Activated naive CD8-positive, alpha-beta T cell treated with anti-CD3 and anti-CD28 coated beads for 36 hours (primary cell): ENCODE data around the gene GLIS1. TPM values are rescaled to one million over a fixed set of nuclear protein-coding genes. Genes with fewer than 3 reads are reported as not detected.

Experiments used
- DNase-seq: peaks from one replicate; pipeline ENCODE4 v3.0.0; 2021
- H3K27ac Mint-ChIP-seq: one replicate; pipeline ENCODE4 v1.8.0; 2022; ENCODE audit warnings: mild to moderate bottlenecking, moderate library complexity, mixed read lengths
- H3K27me3 Mint-ChIP-seq: one replicate; pipeline ENCODE4 v1.8.0; 2022; ENCODE audit warnings: mild to moderate bottlenecking, mixed read lengths
- H3K36me3 Mint-ChIP-seq: one replicate; pipeline ENCODE4 v1.8.0; 2021; ENCODE audit warnings: mild to moderate bottlenecking, mixed read lengths
- H3K4me1 Mint-ChIP-seq: one replicate; pipeline ENCODE4 v1.8.0; 2021; ENCODE audit warnings: mixed read lengths
- H3K4me3 Mint-ChIP-seq: one replicate; pipeline ENCODE4 v1.8.0; 2022; ENCODE audit warnings: mild to moderate bottlenecking, moderate library complexity, mixed read lengths
- H3K9me3 Mint-ChIP-seq: one replicate; pipeline ENCODE4 v1.8.0; 2022; ENCODE audit warnings: mixed read lengths
- total RNA-seq, 2 experiments: library from RNA; stranded (reverse); gene quantifications; one replicate each; pipeline ENCODE4 v1.2.3, GENCODE V29; 2021

Gene GLIS1
- total RNA-seq, 2 experiments from 2014 or later, result 0.10 TPM; not detected in 1

DNA sequence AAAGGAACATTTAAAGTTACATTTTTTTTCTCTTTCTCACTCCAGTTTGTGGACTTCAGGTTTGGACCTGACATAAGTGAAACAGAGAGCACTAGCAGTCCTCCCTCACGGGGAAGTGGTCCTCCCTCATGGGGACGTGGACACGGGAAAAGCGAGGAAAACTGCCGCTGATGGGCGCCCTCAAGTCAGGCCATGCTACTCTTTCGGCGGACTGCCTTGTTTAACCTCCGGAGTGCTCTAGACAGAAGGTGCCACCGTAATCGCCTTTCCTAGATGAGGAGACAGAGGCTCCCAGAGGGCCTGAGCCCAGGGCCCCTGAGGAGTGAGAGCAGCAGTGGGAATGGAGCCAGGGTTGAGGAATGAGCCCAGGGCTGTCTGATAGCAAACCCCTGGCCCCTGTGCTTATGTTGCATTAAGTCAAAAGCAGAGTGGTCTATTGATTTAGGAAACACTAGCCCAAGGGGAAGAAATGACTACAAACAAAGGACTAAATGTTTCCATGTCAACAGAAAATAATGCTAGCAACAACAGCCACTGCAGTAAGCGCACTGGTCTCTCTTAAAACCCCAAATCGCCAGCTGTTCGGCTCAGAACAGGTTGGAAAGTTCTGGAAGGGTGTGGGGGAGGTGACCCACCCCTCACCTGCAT lies 195.7 kb downstream of the GLIS1 start:
- Mint-ChIP-seq H3K27me3 (no peaks in the 10 kb centered on the region), H3K9me3 (no peaks in the 10 kb centered on the region), H3K36me3 (no peaks in the 10 kb centered on the region), H3K4me3 (no peak overlapping the region), H3K4me1 (no peaks in the 10 kb centered on the region), H3K27ac (no peak overlapping the region)
- no peak for DNase-seq

DNA sequence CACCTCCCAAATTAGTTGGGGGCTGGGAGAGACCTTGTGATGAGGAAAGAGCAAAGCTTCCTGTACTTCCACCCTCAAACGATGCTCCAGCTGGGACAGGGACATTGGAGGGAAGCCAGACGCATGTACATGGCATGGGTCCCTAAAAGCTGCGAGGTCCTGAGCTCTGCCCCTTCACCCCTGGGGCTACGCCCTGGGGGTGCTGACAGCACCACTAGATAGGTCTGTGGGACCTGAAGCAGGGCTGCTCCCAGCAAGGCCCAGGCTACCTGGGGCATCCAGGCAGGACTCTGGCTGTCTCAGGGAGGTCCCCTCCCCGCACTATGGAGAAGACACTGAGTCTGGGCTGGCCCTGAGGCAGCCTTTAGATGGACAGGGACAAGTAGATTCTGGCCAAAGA lies 196.4 kb downstream of the GLIS1 start:
- no peak for DNase-seq
- no peaks in the 10 kb centered on the region for H3K36me3 Mint-ChIP-seq
- no peaks in the 10 kb centered on the region for H3K4me1 Mint-ChIP-seq
- H3K4me3 Mint-ChIP-seq, result no peak overlapping the region
- H3K9me3 Mint-ChIP-seq, result no peaks in the 10 kb centered on the region
- no peak overlapping the region for H3K27ac Mint-ChIP-seq
- H3K27me3 Mint-ChIP-seq, result no peaks in the 10 kb centered on the region

- no peaks in the 10 kb centered on the region for H3K4me1 Mint-ChIP-seq
- H3K27ac Mint-ChIP-seq, result no peak overlapping the region
- H3K9me3 Mint-ChIP-seq, result no peaks in the 10 kb centered on the region
- H3K27me3 Mint-ChIP-seq, result no peaks in the 10 kb centered on the region
- H3K4me3 Mint-ChIP-seq, result no peak overlapping the region
- no peaks in the 10 kb centered on the region for H3K36me3 Mint-ChIP-seq
- DNase-seq, result no peak
Measured at GRCh38 chr1:53541761-53542550, 197.0 kb downstream of the GLIS1 start.

DNA sequence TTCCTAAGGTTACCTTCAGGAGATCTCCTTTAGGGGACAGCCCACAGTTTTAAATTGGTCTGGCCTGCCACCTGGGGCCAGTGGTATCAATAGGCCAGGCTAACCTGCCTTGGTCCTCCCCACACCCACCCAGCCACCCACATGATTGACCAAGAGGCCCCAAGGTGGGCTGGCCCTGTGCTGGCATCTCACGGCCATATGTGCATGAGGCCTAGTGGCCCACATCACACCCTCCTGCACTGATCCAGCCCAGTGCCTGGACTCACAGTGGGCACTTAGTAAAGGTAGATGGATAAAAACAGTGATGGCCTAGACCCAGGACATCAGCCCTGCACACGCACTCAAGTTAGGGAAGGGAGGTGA lies 197.7 kb downstream of the GLIS1 start:
- Mint-ChIP-seq H3K27me3 (no peaks in the 10 kb centered on the region), H3K36me3 (no peaks in the 10 kb centered on the region), H3K4me3 (no peak overlapping the region), H3K27ac (no peak overlapping the region), H3K4me1 (no peaks in the 10 kb centered on the region), H3K9me3 (no peaks in the 10 kb centered on the region)
- DNase-seq, result no peak

GRCh38 chr1:53540604-53541262 lies 198.2 kb downstream of the GLIS1 start:
- Mint-ChIP-seq H3K4me1 (no peaks in the 10 kb centered on the region), H3K9me3 (no peaks in the 10 kb centered on the region), H3K27ac (no peak overlapping the region), H3K27me3 (no peaks in the 10 kb centered on the region), H3K4me3 (no peak overlapping the region), H3K36me3 (no peaks in the 10 kb centered on the region)
- DNase-seq, result no peak

DNA sequence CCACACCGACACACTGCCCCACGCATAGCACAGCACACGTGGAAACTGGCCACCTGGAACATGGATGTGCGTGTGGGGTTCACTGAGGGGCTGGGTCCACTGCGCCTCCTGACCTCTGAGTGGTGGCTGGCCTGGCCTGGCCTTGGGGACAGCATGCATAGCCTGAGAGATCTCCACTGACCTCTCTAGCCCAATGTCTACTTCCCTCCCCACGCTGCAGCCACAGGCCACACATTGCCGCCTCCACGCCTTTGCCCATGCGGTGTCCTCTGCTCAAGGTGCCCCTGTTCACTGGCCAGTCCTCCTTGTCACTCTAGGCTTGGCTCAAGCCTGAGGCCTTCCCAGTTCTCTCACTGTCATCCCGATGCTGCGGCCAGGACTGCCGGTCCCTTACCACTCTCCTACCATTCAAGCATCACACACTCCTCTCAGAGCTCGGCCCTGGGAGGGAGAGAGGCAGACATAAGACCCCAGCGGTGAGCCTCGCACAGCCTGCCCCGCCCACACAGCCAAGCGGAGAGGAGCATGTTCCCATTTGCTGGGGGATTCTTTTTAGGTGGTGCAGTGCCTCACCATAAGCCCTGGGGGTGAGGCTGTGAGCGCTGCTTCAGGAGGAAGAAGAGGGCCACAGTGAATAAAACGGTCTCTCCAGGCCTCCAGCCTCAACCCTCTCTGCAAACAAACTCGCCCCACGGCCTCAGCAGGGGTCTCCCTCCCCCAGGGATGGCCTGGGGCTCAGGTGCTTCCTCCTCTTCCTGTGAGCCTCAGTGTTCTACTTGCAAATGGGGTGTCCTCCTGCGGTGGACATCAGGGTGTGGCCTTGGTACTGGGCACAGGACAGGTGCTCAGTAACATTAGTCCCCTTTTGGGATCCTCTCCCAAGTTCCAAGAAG lies 199.0 kb downstream of the GLIS1 start:
- Mint-ChIP-seq H3K36me3 (no peaks in the 10 kb centered on the region), H3K27ac (no peak overlapping the region), H3K4me1 (no peaks in the 10 kb centered on the region), H3K4me3 (no peak overlapping the region), H3K9me3 (no peaks in the 10 kb centered on the region), H3K27me3 (no peaks in the 10 kb centered on the region)
- DNase-seq, result no peak

DNA sequence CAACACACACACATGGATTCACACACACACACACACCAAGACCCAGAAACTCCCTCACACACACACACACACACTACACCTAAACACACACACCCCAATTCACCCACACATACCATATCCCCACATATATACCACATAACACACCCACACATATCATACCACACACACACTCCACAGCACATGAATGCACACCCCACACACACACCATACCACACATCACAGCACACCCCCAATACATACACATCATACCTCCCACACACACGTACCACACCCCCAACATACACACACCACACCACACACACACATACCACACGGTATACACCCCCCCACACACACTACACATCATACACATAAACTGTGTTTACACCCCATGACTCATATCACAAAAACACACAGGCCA lies 199.7 kb downstream of the GLIS1 start:
- Mint-ChIP-seq H3K27me3 (no peaks in the 10 kb centered on the region), H3K27ac (no peak overlapping the region), H3K36me3 (no peaks in the 10 kb centered on the region), H3K4me1 (no peaks in the 10 kb centered on the region), H3K4me3 (no peak overlapping the region), H3K9me3 (no peaks in the 10 kb centered on the region)
- no peak for DNase-seq

GRCh38 chr1:53536606-53537005 lies 202.4 kb downstream of the GLIS1 start:
- Mint-ChIP-seq H3K9me3 (no peaks in the 10 kb centered on the region), H3K4me3 (no peak overlapping the region), H3K27me3 (no peaks in the 10 kb centered on the region), H3K27ac (no peak overlapping the region), H3K36me3 (no peaks in the 10 kb centered on the region), H3K4me1 (no peaks in the 10 kb centered on the region)
- no peak for DNase-seq

- H3K4me3 Mint-ChIP-seq, result no peak overlapping the region
- no peaks in the 10 kb centered on the region for H3K27me3 Mint-ChIP-seq
- DNase-seq, result no peak
- no peaks in the 10 kb centered on the region for H3K4me1 Mint-ChIP-seq
- no peaks in the 10 kb centered on the region for H3K9me3 Mint-ChIP-seq
- H3K36me3 Mint-ChIP-seq, result no peaks in the 10 kb centered on the region
- no peak overlapping the region for H3K27ac Mint-ChIP-seq
Measured at GRCh38 chr1:53535846-53536245, 203.1 kb downstream of the GLIS1 start.

DNA sequence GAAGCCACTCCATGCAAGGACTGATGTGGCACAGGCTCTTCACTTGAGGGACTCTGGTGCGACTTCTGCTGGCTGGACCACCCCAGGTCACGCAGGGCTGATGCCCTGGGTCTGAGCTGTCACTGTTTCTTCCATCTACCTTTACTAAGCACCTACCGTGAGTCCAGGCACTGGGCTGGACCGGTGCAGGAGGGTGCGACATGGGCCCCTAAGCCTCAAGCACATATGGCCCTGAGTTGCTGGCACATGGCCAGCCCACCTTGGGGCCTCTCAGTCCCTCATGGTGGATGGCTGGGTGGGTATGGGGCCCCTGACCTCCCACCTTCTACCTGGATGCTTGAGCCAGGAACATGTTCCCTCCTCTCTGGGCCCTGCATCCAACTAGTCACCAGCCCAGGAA lies 203.7 kb downstream of the GLIS1 start:
- Mint-ChIP-seq H3K36me3 (no peaks in the 10 kb centered on the region), H3K27ac (no peak overlapping the region), H3K27me3 (no peaks in the 10 kb centered on the region), H3K9me3 (no peaks in the 10 kb centered on the region), H3K4me3 (no peak overlapping the region), H3K4me1 (no peaks in the 10 kb centered on the region)
- DNase-seq, result no peak

DNA sequence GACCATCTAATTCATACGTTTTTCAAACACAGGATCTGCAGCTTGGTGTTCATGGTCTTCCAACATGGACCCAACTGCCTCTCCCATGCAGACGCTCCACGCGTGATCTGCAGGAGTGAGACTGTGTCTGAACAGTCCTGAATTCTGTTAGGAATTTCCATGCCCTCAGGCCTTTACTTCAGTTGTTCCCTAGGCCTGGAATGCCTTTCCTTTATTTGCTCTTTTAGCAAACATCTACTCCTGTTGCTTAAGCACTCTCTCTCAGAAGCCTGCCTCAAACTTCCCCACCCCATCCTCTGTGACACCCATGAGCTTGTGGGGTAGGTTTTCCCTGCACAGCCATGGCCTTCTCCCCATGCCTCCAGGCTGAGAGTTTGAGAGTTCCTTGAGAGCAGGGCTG lies 206.1 kb downstream of the GLIS1 start:
- Mint-ChIP-seq H3K27ac (no peak overlapping the region), H3K9me3 (no peaks in the 10 kb centered on the region), H3K36me3 (no peaks in the 10 kb centered on the region), H3K4me3 (no peak overlapping the region), H3K27me3 (no peaks in the 10 kb centered on the region), H3K4me1 (no peaks in the 10 kb centered on the region)
- no peak for DNase-seq

- DNase-seq, result no peak
- H3K9me3 Mint-ChIP-seq, result no peaks in the 10 kb centered on the region
- no peaks in the 10 kb centered on the region for H3K4me1 Mint-ChIP-seq
- no peaks in the 10 kb centered on the region for H3K36me3 Mint-ChIP-seq
- no peak overlapping the region for H3K27ac Mint-ChIP-seq
- no peaks in the 10 kb centered on the region for H3K27me3 Mint-ChIP-seq
- no peak overlapping the region for H3K4me3 Mint-ChIP-seq
Measured at GRCh38 chr1:53532377-53532776, 206.6 kb downstream of the GLIS1 start.

DNA sequence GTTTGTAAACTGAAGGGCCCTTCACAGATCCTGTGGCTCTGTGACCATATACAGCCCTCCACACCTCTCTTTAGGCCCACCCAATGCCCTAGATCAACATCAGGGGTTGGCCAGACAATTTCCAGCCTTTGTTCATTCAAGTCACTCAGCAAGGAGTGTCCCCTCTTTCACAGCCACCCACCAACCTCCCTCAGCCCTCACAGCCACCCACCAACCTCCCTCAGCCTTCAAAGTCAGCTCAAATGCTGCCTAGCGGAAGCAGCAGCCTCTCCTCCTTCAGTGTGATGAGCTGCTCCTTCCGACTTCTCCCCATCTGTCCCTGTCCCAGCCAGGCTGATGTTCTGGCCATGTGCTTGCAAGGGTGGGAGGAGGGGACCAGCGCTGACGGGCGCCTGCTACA lies 208.4 kb downstream of the GLIS1 start:
- Mint-ChIP-seq H3K27me3 (no peaks in the 10 kb centered on the region), H3K4me1 (no peaks in the 10 kb centered on the region), H3K36me3 (no peaks in the 10 kb centered on the region), H3K9me3 (no peaks in the 10 kb centered on the region), H3K4me3 (no peak overlapping the region), H3K27ac (no peak overlapping the region)
- no peak for DNase-seq

DNA sequence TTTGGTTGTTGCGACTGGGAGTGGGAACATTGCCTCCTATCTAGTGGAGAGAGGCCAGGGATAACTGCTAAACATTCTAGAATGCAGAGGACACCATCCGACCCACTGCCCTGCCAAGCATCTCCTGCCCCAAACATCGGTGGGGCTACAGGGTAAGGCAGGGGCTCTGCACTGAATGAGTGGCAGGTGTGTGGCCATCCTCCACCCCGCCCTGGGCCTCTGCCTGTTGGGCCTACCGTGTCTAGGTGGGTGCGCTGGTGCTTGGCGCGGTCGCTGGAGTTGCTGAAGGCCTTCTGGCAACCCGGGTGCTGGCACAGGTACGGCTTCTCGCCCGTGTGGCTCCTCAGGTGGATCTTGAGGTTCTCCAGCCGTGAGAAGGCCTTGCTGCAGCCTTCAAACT lies 209.4 kb downstream of the GLIS1 start:
- Mint-ChIP-seq H3K27me3 (no peaks in the 10 kb centered on the region), H3K4me3 (no peak overlapping the region), H3K9me3 (no peaks in the 10 kb centered on the region), H3K36me3 (no peaks in the 10 kb centered on the region), H3K27ac (no peak overlapping the region), H3K4me1 (no peaks in the 10 kb centered on the region)
- no peak for DNase-seq

DNA sequence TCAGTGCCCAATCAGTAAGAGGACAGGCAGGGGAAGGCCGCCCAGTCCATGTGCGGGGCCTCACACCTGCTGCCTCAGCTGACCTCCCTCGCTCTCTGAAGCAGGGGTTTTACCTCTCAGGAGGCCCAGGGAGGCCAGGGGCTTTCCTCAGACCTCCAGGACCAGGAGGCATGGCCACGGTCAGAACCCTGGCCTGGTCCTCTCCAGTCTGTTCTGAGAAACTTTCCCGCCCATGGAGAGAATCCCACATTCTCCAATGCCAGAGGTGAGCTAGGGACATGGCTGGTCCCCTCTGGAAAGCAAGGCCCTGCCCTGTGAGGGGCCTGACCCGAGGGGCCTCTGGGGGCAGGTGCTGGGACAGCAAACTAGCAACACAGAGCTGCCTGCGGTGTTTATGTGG lies 211.6 kb downstream of the GLIS1 start:
- Mint-ChIP-seq H3K4me1 (no peaks in the 10 kb centered on the region), H3K4me3 (no peak overlapping the region), H3K27me3 (no peaks in the 10 kb centered on the region), H3K36me3 (no peaks in the 10 kb centered on the region), H3K27ac (no peak overlapping the region), H3K9me3 (no peaks in the 10 kb centered on the region)
- no peak for DNase-seq
